Endothelial cell of umbilical vein (primary cell): Measurements from ENCODE around the gene GALNT9.

Experiments used
- CTCF ChIP-seq, 2 donors: IDR thresholded peaks; 1 replicate in 1 of 2; 2 replicates in 1 of 2; pipeline ENCODE4 v1.5.1; 2011; ENCODE audit warnings: low read length in 2 of 2, mild to moderate bottlenecking in 2 of 2, moderate library complexity in 2 of 2, control low read depth in 1 of 2, inconsistent platforms in 1 of 2, low read depth in 1 of 2; ENCODE audit not compliant: insufficient read depth in 1 of 2; ENCODE audit errors: extremely low read depth in 1 of 2
- EZH2 ChIP-seq: IDR thresholded peaks from 2 replicates; pipeline ENCODE4 v1.6.1; 2012; ENCODE audit warnings: borderline replicate concordance, low read depth, mild to moderate bottlenecking, moderate library complexity, low read length, inconsistent platforms; ENCODE audit not compliant: severe bottlenecking

GRCh38 chr12:132161036-132161781 lies 168.2 kb downstream of the GALNT9 start:
- TF ChIP-seq CTCF (IDR thresholded peaks at IDR 0.05; ENCODE audit: extremely low read depth in 1 of 2, insufficient read depth in 1 of 2, low read depth in 1 of 2, low read length in 2 of 2) (no peak), EZH2 (no peak)
